DOHH2 (cell line): ENCODE results near the gene CYP2J2.

Source experiments
- H3F3A ChIP-seq: fragments of 200-600 bp; sonication (generic), shearing (Covaris generic); 2 replicates; pipeline ENCODE4 v1.6.0; 2016; ENCODE audit warnings: antibody characterized with exemption, mild to moderate bottlenecking; ENCODE audit not compliant: control insufficient read depth, insufficient read depth
- H3K27ac ChIP-seq: fragments of 200-600 bp; sonication (generic); 2 replicates; pipeline ENCODE4 v1.5.1; 2014; ENCODE audit warnings: low read depth, mild to moderate bottlenecking, low read length, moderate library complexity
- H3K27me3 ChIP-seq: fragments of 200-600 bp; sonication (generic); 2 replicates; pipeline ENCODE4 v1.6.1; 2014; ENCODE audit warnings: mild to moderate bottlenecking, low read length, mixed read lengths; ENCODE audit not compliant: control insufficient read depth
- H3K36me3 ChIP-seq: fragments of 200-600 bp; sonication (generic); 2 replicates; pipeline ENCODE4 v1.6.1; 2014; ENCODE audit warnings: mild to moderate bottlenecking, low read length, moderate library complexity, mixed read lengths; ENCODE audit not compliant: control insufficient read depth
- H3K4me1 ChIP-seq: fragments of 200-600 bp; sonication (generic); 2 replicates; pipeline ENCODE4 v1.6.1; 2014; ENCODE audit warnings: mild to moderate bottlenecking, low read length, mixed read lengths; ENCODE audit not compliant: control insufficient read depth
- H3K4me2 ChIP-seq: fragments of 200-600 bp; sonication (generic); 2 replicates; pipeline ENCODE4 v1.6.0; 2014; ENCODE audit warnings: mild to moderate bottlenecking, low read length, moderate library complexity
- H3K4me3 ChIP-seq: fragments of 200-600 bp; sonication (generic); 2 replicates; pipeline ENCODE4 v1.5.1; 2014; ENCODE audit warnings: mild to moderate bottlenecking, low read length, mixed read lengths
- H3K79me2 ChIP-seq: fragments of 200-600 bp; sonication (generic); 2 replicates; pipeline ENCODE4 v1.6.1; 2014; ENCODE audit warnings: mild to moderate bottlenecking, low read length, mixed read lengths; ENCODE audit not compliant: control insufficient read depth
- H3K9me2 ChIP-seq: fragments of 200-600 bp; sonication (generic); replicated peaks from 2 replicates; pipeline ENCODE4 v1.6.1; 2014; ENCODE audit warnings: mild to moderate bottlenecking, low read length, mixed read lengths; ENCODE audit not compliant: control insufficient read depth
- H3K9me3 ChIP-seq: fragments of 200-600 bp; sonication (generic); 2 replicates; pipeline ENCODE4 v1.6.1; 2014; ENCODE audit warnings: antibody characterized with exemption, low read length, mixed read lengths; ENCODE audit not compliant: control insufficient read depth, insufficient read depth
- H4K20me1 ChIP-seq: fragments of 200-600 bp; sonication (generic); 2 replicates; pipeline ENCODE4 v1.6.0; 2014; ENCODE audit warnings: low read depth, mild to moderate bottlenecking, antibody characterized with exemption, low read length, moderate library complexity; ENCODE audit not compliant: control insufficient read depth, insufficient read depth
- EZH2phosphoT487 ChIP-seq: fragments of 200-600 bp; sonication (generic); IDR thresholded peaks from 2 replicates; pipeline ENCODE4 v1.6.1; 2017; ENCODE audit warnings: borderline replicate concordance, mild to moderate bottlenecking, antibody characterized with exemption, low read length, moderate library complexity, mixed read lengths
- TF ChIP-seq, protein P1 (sequence below): fragments of 200-600 bp; sonication (generic); IDR thresholded peaks from one replicate; pipeline ENCODE4 v1.5.1; 2014; ENCODE audit warnings: antibody characterized with exemption, mild to moderate bottlenecking, low read depth, low read length; ENCODE audit not compliant: poor library complexity, severe bottlenecking

The CYP2J2 gene

GRCh38 chr1:59906931-59907330, 19.6 kb downstream of the CYP2J2 start:
- Histone ChIP-seq H3K4me3 (no peak overlapping the region), H3K9me3 (no peaks in the 10 kb centered on the region), H3K27me3 (no peaks in the 10 kb centered on the region), H3K4me2 (no peak overlapping the region), H3F3A (no peaks in the 10 kb centered on the region), H4K20me1 (no peaks in the 10 kb centered on the region), H3K36me3 (no peaks in the 10 kb centered on the region), H3K4me1 (no peaks in the 10 kb centered on the region), H3K27ac (no peak overlapping the region), H3K9me2 (no peaks in the 10 kb centered on the region), H3K79me2 (no peaks in the 10 kb centered on the region)
- no peak for TF ChIP-seq EZH2phosphoT487

- no peaks in the 10 kb centered on the region for H3F3A ChIP-seq
- no peak overlapping the region for H3K27ac ChIP-seq
- no peaks in the 10 kb centered on the region for H3K9me3 ChIP-seq
- no peaks in the 10 kb centered on the region for H3K9me2 ChIP-seq
- H4K20me1 ChIP-seq = no peaks in the 10 kb centered on the region
- no peaks in the 10 kb centered on the region for H3K27me3 ChIP-seq
- TF ChIP-seq EZH2phosphoT487 = no peak
- TF ChIP-seq, protein P1, sequence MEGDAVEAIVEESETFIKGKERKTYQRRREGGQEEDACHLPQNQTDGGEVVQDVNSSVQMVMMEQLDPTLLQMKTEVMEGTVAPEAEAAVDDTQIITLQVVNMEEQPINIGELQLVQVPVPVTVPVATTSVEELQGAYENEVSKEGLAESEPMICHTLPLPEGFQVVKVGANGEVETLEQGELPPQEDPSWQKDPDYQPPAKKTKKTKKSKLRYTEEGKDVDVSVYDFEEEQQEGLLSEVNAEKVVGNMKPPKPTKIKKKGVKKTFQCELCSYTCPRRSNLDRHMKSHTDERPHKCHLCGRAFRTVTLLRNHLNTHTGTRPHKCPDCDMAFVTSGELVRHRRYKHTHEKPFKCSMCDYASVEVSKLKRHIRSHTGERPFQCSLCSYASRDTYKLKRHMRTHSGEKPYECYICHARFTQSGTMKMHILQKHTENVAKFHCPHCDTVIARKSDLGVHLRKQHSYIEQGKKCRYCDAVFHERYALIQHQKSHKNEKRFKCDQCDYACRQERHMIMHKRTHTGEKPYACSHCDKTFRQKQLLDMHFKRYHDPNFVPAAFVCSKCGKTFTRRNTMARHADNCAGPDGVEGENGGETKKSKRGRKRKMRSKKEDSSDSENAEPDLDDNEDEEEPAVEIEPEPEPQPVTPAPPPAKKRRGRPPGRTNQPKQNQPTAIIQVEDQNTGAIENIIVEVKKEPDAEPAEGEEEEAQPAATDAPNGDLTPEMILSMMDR = peak; percentile 51
- no peaks in the 10 kb centered on the region for H3K79me2 ChIP-seq
- no peak overlapping the region for H3K4me3 ChIP-seq
- H3K4me2 ChIP-seq = no peak overlapping the region
- no peaks in the 10 kb centered on the region for H3K4me1 ChIP-seq
- H3K36me3 ChIP-seq = no peaks in the 10 kb centered on the region
Observed at GRCh38 chr1:59903141-59903754, 23.3 kb downstream of the CYP2J2 start.

- Histone ChIP-seq H3F3A (no peaks in the 10 kb centered on the region), H3K9me3 (no peaks in the 10 kb centered on the region), H3K27me3 (no peaks in the 10 kb centered on the region), H3K4me3 (no peak overlapping the region), H3K4me1 (no peaks in the 10 kb centered on the region), H3K79me2 (no peaks in the 10 kb centered on the region), H4K20me1 (no peaks in the 10 kb centered on the region), H3K4me2 (no peak overlapping the region), H3K9me2 (no peaks in the 10 kb centered on the region), H3K36me3 (no peaks in the 10 kb centered on the region), H3K27ac (no peak overlapping the region)
- TF ChIP-seq EZH2phosphoT487 = no peak
- TF ChIP-seq, protein P1 = no peak
Observed at GRCh38 chr1:59901770-59902388, 24.7 kb downstream of the CYP2J2 start.

DNA sequence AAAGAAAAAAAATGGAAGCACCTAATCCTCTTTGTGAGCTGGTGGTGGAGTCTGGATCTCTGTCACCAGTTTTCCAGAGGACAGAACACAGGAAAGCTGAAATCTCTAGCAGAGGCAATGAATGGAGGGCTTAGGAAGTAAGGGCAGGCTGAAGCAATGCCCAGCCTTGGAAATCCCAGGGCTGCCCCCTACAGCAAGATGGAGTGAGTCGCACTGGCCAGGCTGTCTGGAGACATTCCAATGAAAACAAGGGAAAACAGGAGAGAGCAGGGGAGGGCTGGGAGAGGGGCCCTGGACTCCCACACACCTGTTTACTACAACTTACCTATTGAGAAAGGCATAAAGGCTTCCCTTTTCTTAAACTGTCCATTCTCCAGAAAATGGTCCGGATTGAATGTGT, 25.9 kb downstream of the CYP2J2 start:
- Histone ChIP-seq H3K9me3 (no peaks in the 10 kb centered on the region), H3K4me2 (no peak overlapping the region), H3F3A (no peaks in the 10 kb centered on the region), H4K20me1 (no peaks in the 10 kb centered on the region), H3K36me3 (no peaks in the 10 kb centered on the region), H3K79me2 (no peaks in the 10 kb centered on the region), H3K4me3 (no peak overlapping the region), H3K27me3 (no peaks in the 10 kb centered on the region), H3K4me1 (no peaks in the 10 kb centered on the region), H3K9me2 (no peaks in the 10 kb centered on the region), H3K27ac (no peak overlapping the region)
- TF ChIP-seq, protein P1 = no peak
- no peak for TF ChIP-seq EZH2phosphoT487
